ENCODE results near the gene C5orf47. TPM values are rescaled to one million over a fixed set of nuclear protein-coding genes. Genes with fewer than 3 reads are reported as not detected.

C5orf47 gene
- total RNA-seq, 4 donors from 2014 or later, result not detected

- no peaks in the 10 kb centered on the region for H3K27me3 ChIP-seq
- no peak overlapping the region for H3K4me3 ChIP-seq
- H3K36me3 ChIP-seq, result no peaks in the 10 kb centered on the region
- WGBS, 2 donors, result 61 to 64% methylated on average over 6 of the region's 6 CpGs
- H3K4me1 ChIP-seq, result no peaks in the 10 kb centered on the region
- H3K27ac ChIP-seq, result no peak overlapping the region
- H3K9me3 ChIP-seq, result no peaks in the 10 kb centered on the region
- TF ChIP-seq EP300 (IDR thresholded peaks at IDR 0.05) (no peak), CTCF (IDR thresholded peaks at IDR 0.05) (no peak), POLR2A (IDR thresholded peaks at IDR 0.05) (no peak)
- DNase-seq (ENCODE audit: low spot score in 2 of 2), result no peak
These were observed 55.7 kb downstream of the C5orf47 start for GRCh38 chr5:174044466-174045254.

GRCh38 chr5:174045470-174046025 lies 56.6 kb downstream of the C5orf47 start, which contains the start of gene NSG2:
Gene NSG2 (plus strand): TSS chr5:174045706. CDS start chr5:174046756, 1,050 bp downstream.
- peak; percentile 22 to 44 for DNase-seq (ENCODE audit: low spot score in 2 of 2)
- Histone ChIP-seq H3K27ac (no peak within 1 kb of the TSS), H3K4me3 (no peak within 1 kb of the TSS), H3K36me3 (no peaks in the 10 kb centered on the region), H3K27me3 (no peaks in the 10 kb centered on the region), H3K4me1 (no peaks in the 10 kb centered on the region), H3K9me3 (no peaks in the 10 kb centered on the region)
- TF ChIP-seq EP300 (IDR thresholded peaks at IDR 0.05), result no peak
- peak in 4 of 5 experiments; percentile 30 to 53 (median 40) for TF ChIP-seq CTCF (IDR thresholded peaks at IDR 0.05)
- 4% methylated on average over 16 to 17 of the region's 17 CpGs for WGBS, 2 donors

- Histone ChIP-seq H3K4me3 (no peak overlapping the region), H3K9me3 (no peaks in the 10 kb centered on the region), H3K27ac (no peak overlapping the region), H3K27me3 (no peaks in the 10 kb centered on the region), H3K4me1 (no peaks in the 10 kb centered on the region), H3K36me3 (no peaks in the 10 kb centered on the region)
- TF ChIP-seq POLR2A (IDR thresholded peaks at IDR 0.05), result no peak
- no peak for TF ChIP-seq EP300 (IDR thresholded peaks at IDR 0.05)
- no peak for TF ChIP-seq CTCF (IDR thresholded peaks at IDR 0.05)
- WGBS, 2 donors, result 60 to 78% methylated on average over 5 of the region's 5 CpGs
- DNase-seq (ENCODE audit: low spot score in 2 of 2), result no peak
These were observed 57.6 kb downstream of the C5orf47 start for GRCh38 chr5:174046558-174046957.

GRCh38 chr5:174047472-174048099 lies 58.6 kb downstream of the C5orf47 start:
- H3K27me3 ChIP-seq, result no peaks in the 10 kb centered on the region
- no peak for DNase-seq (ENCODE audit: low spot score in 2 of 2)
- no peaks in the 10 kb centered on the region for H3K36me3 ChIP-seq
- H3K9me3 ChIP-seq, result no peaks in the 10 kb centered on the region
- H3K27ac ChIP-seq, result no peak overlapping the region
- TF ChIP-seq POLR2A (IDR thresholded peaks at IDR 0.05) (no peak), CTCF (IDR thresholded peaks at IDR 0.05) (no peak), EP300 (IDR thresholded peaks at IDR 0.05) (no peak)
- 77 to 81% methylated on average over 4 of the region's 4 CpGs for WGBS, 2 donors
- H3K4me1 ChIP-seq, result no peaks in the 10 kb centered on the region
- no peak overlapping the region for H3K4me3 ChIP-seq

GRCh38 chr5:174052636-174053035 lies 63.7 kb downstream of the C5orf47 start:
- no peaks in the 10 kb centered on the region for H3K4me1 ChIP-seq
- H3K4me3 ChIP-seq, result no peak overlapping the region
- H3K9me3 ChIP-seq, result no peaks in the 10 kb centered on the region
- H3K27me3 ChIP-seq, result no peaks in the 10 kb centered on the region
- no peak overlapping the region for H3K27ac ChIP-seq
- WGBS, 2 donors, result 71 to 78% methylated on average over 5 of the region's 5 CpGs
- no peaks in the 10 kb centered on the region for H3K36me3 ChIP-seq
- no peak for DNase-seq (ENCODE audit: low spot score in 2 of 2)
- TF ChIP-seq EP300 (IDR thresholded peaks at IDR 0.05), result no peak
- TF ChIP-seq POLR2A (IDR thresholded peaks at IDR 0.05), result no peak
- no peak for TF ChIP-seq CTCF (IDR thresholded peaks at IDR 0.05)
